IMR-90 (cell line): ENCODE data around the gene CST9.

Source experiments
- CEBPB ChIP-seq: IDR thresholded peaks from 2 replicates; pipeline ENCODE4 v1.6.1; 2012; ENCODE audit warnings: low read depth, low read length, improper control_type of control experiment
- CTCF ChIP-seq: conservative IDR thresholded peaks from 2 replicates; pipeline ENCODE4 v1.5.1; 2012; ENCODE audit warnings: mild to moderate bottlenecking, low read depth, low read length, improper control_type of control experiment
- ELK1 ChIP-seq: fragments of 150-350 bp; IDR thresholded peaks from 2 replicates; pipeline ENCODE4 v1.6.1; 2016; ENCODE audit warnings: low read depth, mild to moderate bottlenecking, low read length, moderate library complexity, borderline replicate concordance
- MAZ ChIP-seq: IDR thresholded peaks from 2 replicates; pipeline ENCODE4 v1.6.1; 2012; ENCODE audit warnings: low read depth, mild to moderate bottlenecking, low read length, improper control_type of control experiment, moderate library complexity, borderline replicate concordance
- POLR2A ChIP-seq: IDR thresholded peaks from 2 replicates; pipeline ENCODE4 v1.6.1; 2012; ENCODE audit warnings: mild to moderate bottlenecking, low read depth, low read length
- RAD21 ChIP-seq: IDR thresholded peaks from 2 replicates; pipeline ENCODE4 v1.6.1; 2012; ENCODE audit warnings: low read length, improper control_type of control experiment
- RCOR1 ChIP-seq: IDR thresholded peaks from 2 replicates; pipeline ENCODE4 v1.6.1; 2012; ENCODE audit warnings: mild to moderate bottlenecking, low read length, improper control_type of control experiment; ENCODE audit not compliant: insufficient replicate concordance
- RFX5 ChIP-seq: IDR thresholded peaks from 2 replicates; pipeline ENCODE4 v1.8.0; 2012; ENCODE audit warnings: low read depth, mild to moderate bottlenecking, low read length, moderate library complexity
- SMC3 ChIP-seq: fragments of 150-350 bp; IDR thresholded peaks from 2 replicates; pipeline ENCODE4 v1.6.1; 2016; ENCODE audit warnings: low read depth, mild to moderate bottlenecking, antibody characterized with exemption, low read length, moderate library complexity

GRCh38 chr20:23566199-23566932 is 39.4 kb downstream of the CST9 start:
- TF ChIP-seq CTCF (no peak), MAZ (no peak), POLR2A (no peak), CEBPB (no peak), SMC3 (no peak), RCOR1 (no peak), RAD21 (no peak), ELK1 (no peak), RFX5 (no peak)
